ENCODE data around the gene GPD1L. TPM values are rescaled to one million over a fixed set of nuclear protein-coding genes. Genes with fewer than 3 reads are reported as not detected.

Gene GPD1L
- total and polyA plus RNA-seq, 2 of the 13 experiments (the other 11 are each of a cell fraction or from before 2014, with no cell fraction given): 4.9 to 13.7 TPM

- ChIA-PET POLR2A (no interaction called here), CTCF (ENCODE audit: low intra/inter-chr PET ratio, low total read pairs) (no interaction called here)
- no peak overlapping the region for H3K4me3 ChIP-seq (replicated peaks in 1 of 3; ENCODE audit: insufficient read depth in 1 of 3, low read depth in 2 of 3, low read length in 3 of 3)
- DNase-seq (ENCODE audit: low spot score) (no peak), FAIRE-seq (no peak), ATAC-seq (no peak)
- no TSS peak for BruUV-seq (replicated peaks)
- H3K9me3 ChIP-seq (ENCODE audit: low read length): no peaks in the 10 kb centered on the region
- H3K79me2 ChIP-seq (ENCODE audit: insufficient read depth, low read length): no peaks in the 10 kb centered on the region
- H3K4me1 ChIP-seq (ENCODE audit: insufficient read depth, low read length): peaks cover 33% of the 10 kb centered on the region
- in situ Hi-C loops (cut with HindIII; ENCODE audit: extremely low pct_ligation_motif_present, low pct_unique_long_range_greater_than_20kb): no loop called here
- H3K36me3 ChIP-seq (replicated peaks in 1 of 2; ENCODE audit: control insufficient read depth in 1 of 2, insufficient read depth in 2 of 2, low read length in 2 of 2): no peaks in the 10 kb centered on the region
- no peak overlapping the region for H3K9ac ChIP-seq (ENCODE audit: insufficient read depth, low read depth, low read length)
- WGBS (ENCODE audit: low lambda C conversion rate): 90% methylated on average over 5 of the region's 5 CpGs
- no peak overlapping the region for H3K4me2 ChIP-seq (ENCODE audit: low read depth, low read length)
- no peaks in the 10 kb centered on the region for H4K20me1 ChIP-seq (ENCODE audit: insufficient read depth, low read length)
- H3K27me3 ChIP-seq (ENCODE audit: control insufficient read depth in 1 of 2, insufficient read depth in 2 of 2, low read length in 2 of 2): no peaks in the 10 kb centered on the region
- H3K27ac ChIP-seq (ENCODE audit: extremely low read length, insufficient read depth, low read length): no peak overlapping the region
- no peak overlapping the region for H2AFZ ChIP-seq (ENCODE audit: low read length)
- intact Hi-C loops (cut with micrococcal nuclease; ENCODE audit: unreplicated experiment): no loop called here
- TF ChIP-seq SP4 (CRISPR knock-in tag; IDR thresholded peaks at IDR 0.05) (no peak), TBP (CRISPR knock-in tag; IDR thresholded peaks at IDR 0.05) (no peak), YEATS2 (CRISPR knock-in tag; IDR thresholded peaks at IDR 0.05; ENCODE audit: borderline replicate concordance) (no peak), ZNF788 (CRISPR knock-in tag; IDR thresholded peaks at IDR 0.05; ENCODE audit: borderline replicate concordance) (no peak), ZNF605 (CRISPR knock-in tag; IDR thresholded peaks at IDR 0.05) (no peak), ZNF687 (CRISPR knock-in tag; IDR thresholded peaks at IDR 0.05) (no peak), BRCA1 (CRISPR knock-in tag; IDR thresholded peaks at IDR 0.05) (no peak), KIAA2018 (CRISPR knock-in tag; IDR thresholded peaks at IDR 0.05; ENCODE audit: borderline replicate concordance) (no peak), ZNF550 (CRISPR knock-in tag; IDR thresholded peaks at IDR 0.05; ENCODE audit: borderline replicate concordance) (no peak), PATZ1 (CRISPR knock-in tag; IDR thresholded peaks at IDR 0.05) (no peak)
Observed at GRCh38 chr3:32123620-32124019, 17.2 kb downstream of the GPD1L start.
